Stimulated activated CD4-positive, alpha-beta T cell treated with anti-CD3 and anti-CD28 coated beads, Interleukin-1b, Interleukin-23, amount 100 ng/mL, for 24 hours (primary cell): ENCODE measurements around the gene UBA6.
"Not testable (repeated sequence)": the region's sequence is repeated elsewhere in the genome, so short reads cannot be mapped to it uniquely, and the experiment has no call there.

ENCODE experiments used
- DNase-seq, 4 experiments: peaks; one replicate each; pipeline ENCODE4 v3.0.0-alpha.2; 2020; ENCODE audit warnings: low read depth in 4 of 4, low spot score in 1 of 4

Gene UBA6

GRCh38 chr4:67700738-67701516 is at the start of gene UBA6:
Gene UBA6, minus strand, starts transcription at chr4:67701155. Its CDS starts 36 bp downstream, at chr4:67701119.
- DNase-seq, result peak; percentile 91 to 95 (median 94)

- no peak for DNase-seq
These were observed 49.7 kb upstream of the UBA6 start for GRCh38 chr4:67750691-67751090.

DNA sequence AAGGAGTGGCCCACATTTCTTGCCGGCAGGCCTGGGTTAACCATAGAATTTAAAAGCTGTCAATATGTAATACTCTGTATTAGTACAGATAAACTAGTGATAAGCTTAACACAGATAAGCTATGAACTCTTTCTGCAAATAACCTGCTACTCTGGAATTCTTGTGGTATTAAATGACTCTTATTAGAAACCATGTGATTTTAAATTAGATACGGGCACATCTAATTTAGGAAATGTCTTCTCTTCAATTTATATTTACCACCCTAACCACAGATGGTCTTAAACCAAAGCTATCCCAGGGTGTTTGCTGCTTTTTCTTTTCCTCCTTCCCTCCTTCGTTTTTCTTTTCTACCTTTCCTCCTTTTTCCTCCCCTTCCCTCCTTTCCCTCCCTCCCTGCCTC is 48.3 kb upstream of the UBA6 start:
- no peak for DNase-seq

GRCh38 chr4:67746797-67747495 is 46.0 kb upstream of the UBA6 start:
- DNase-seq, result no peak

DNA sequence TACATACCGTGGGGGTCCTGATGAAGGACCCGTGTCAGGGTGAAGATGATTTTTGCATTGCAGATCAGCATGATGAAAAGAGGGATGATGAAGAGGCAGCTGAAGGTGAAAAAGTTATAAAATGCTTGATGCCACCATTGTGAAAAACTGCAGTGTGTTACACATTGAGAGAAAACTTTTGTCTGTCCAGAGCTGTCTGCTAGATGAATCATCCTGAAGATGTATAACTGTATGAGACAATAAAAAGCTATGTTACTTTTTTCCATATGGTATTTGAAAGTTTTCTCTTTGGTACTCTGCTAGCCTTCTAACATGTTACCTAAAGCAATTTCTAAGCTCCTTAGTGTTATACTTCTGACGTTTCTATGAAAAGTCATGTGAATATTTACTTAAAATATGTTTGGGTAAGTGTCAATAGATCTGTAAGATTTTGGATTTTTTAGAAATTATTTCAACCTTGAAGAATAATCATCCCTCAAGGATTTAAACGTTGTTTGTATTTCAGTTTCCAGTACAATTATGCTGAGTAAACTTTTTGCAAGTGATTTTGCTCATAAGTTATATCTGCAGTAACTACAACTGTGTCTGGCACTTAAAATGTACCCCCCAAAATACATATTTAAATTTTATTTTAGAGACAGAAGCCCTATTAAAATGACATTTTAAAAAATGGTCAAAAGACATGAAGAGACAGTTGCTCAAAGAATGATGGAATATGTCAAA is 43.8 kb upstream of the UBA6 start:
- DNase-seq, result no peak

DNA sequence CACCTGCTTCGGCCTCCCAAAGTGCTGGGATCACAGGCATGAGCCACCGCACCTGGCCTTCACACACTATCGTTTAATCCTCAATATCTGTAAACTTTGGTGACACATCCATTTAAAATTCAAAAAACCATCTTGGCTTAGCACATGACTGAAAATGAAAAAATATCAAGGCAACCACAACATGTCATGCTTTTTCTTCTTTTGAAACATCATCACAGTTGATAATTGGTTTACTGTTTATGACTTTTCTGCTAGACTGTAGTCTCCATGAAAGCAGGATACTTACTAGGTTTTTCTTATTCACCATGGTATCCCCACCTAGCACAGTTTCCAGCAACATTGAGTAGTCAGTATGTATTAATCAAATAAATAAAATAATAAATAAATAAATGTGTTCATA is 42.2 kb upstream of the UBA6 start:
- no peak for DNase-seq

- DNase-seq, result no peak
These were observed 35.3 kb upstream of the UBA6 start for GRCh38 chr4:67736262-67736661.

DNA sequence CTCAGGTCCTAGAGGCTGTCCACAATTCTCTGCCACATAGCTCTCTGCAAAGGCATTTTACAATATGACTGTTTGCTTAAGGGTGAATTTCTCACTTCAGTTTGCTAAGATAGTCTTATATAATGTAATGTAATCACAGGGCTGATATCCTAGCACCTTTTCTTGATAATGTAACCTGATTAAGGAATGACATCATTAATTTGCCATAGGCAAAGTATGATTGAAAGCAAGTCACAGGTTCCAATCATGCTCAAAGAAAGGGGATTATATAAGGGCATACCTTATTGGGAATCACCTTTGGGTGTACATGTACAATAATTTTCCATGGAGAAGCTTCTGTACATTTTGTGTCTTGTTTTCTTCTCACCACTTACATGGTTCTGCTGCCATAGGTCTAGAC is 34.4 kb upstream of the UBA6 start:
- DNase-seq, result no peak

DNA sequence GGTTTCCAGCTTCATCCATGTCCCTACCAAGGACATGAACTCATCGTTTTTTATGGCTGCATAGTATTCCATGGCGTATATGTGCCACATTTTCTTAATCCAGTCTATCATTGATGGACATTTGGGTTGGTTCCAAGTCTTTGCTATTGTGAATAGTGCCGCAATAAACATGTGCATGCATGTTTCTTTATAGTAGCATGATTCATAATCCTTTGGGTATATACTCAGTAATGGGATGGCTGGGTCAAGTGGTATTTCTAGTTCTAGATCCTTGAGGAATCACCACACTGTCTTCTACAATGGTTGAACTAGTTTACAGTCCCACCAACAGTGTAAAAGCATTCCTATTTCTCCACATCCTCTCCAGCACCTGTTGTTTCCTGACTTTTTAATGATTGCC is 29.6 kb upstream of the UBA6 start:
- DNase-seq, result not testable (repeated sequence)

- DNase-seq, result no peak
These were observed 26.3 kb upstream of the UBA6 start for GRCh38 chr4:67727124-67727850.

GRCh38 chr4:67725981-67726380 is 25.0 kb upstream of the UBA6 start:
- DNase-seq, result no peak

DNA sequence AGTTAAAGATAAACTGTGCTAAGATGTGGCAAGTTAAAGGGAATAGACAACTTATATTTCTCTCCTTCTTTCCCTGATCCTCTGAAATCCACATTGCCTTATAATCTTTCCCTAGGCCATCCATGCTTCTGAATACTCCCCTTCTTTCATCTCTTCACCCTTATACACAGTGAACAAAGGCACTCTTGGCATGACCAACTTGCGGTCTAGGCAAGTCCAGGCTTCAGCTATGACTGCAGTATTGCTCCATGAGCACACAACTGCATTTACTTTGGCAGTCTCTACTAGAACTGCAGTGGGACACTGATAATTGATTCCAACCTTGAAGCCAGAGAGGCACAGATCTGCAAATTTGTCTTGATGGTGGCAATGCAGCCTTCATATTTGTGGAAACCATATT is 24.2 kb upstream of the UBA6 start:
- DNase-seq, result no peak

- DNase-seq, result no peak
These were observed 23.0 kb upstream of the UBA6 start for GRCh38 chr4:67723949-67724348.

GRCh38 chr4:67723341-67723740 is 22.4 kb upstream of the UBA6 start:
- no peak for DNase-seq

GRCh38 chr4:67721770-67722597 is 21.0 kb upstream of the UBA6 start:
- no peak for DNase-seq

DNA sequence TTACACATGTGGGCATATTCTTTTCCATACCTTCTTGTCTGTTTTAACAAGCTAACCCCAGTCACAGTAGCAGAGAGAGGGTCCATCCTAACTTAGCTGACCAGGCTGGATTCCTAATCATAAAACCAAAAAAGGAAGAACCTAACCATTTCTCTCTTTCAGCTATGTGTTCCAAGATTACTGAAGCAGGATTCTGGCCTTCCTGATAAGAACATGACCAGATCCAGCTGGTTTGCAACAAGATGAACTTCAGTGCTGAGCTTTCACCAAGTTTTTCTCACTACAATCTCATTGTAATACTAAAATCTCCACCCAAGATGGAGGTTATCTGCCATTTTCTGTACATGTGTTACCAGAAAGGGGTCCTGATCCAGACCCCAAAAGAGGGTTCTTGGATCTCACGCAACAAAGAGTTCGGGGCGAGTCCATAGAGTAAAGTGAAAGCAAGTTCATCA is 20.4 kb upstream of the UBA6 start:
- DNase-seq, result no peak

DNA sequence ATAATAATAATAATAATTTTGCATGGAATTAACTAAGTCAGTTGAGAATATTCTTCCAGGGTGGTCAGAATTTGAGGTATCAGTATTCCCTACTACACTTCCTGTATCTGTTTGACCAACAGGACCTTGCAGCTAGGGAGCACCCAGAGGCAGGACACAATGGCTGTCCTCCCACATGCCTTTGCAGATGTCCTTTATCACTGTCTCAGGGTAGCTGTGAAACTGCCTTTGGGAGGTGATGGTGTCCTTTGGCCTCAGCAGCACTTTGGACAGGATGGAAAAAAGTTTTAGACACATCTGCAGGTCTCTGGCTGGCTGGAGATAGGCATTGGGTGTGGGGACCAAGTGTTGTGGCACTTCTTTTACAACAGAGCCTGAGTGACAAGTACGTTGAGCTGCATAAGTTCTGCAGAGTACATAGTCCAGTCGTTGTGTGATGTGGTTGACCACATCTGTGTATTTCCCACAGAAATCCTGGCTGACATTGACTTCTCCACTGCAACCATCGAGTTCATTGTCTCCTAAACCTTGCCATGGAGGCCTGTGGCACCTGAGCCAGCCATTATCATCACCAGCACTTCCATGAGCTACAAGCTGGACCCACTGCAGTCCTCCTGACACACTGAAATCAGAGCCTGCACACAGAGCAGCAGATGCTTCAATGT is 19.1 kb upstream of the UBA6 start:
- no peak for DNase-seq

GRCh38 chr4:67718848-67719247 is 17.9 kb upstream of the UBA6 start:
- no peak for DNase-seq

DNA sequence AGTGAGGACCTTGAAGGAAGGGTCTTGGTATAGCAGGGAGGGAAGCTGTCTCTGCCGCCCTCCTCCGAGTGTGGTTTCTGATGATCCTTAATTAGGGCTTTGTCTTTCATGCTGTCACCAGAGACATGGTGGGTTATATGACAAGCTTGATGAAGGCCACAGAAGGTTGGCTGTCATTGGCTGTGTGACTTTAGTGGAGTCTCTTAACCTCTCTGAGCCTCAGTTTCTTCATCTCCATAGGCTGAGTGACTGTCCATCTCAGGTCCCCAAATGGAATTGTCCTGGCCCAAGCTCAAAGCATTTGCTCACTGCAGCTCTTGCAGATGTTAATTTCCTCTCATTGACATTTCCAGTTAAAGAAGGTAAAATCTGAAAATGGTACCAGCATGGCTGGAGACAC is 16.6 kb upstream of the UBA6 start:
- no peak for DNase-seq

DNA sequence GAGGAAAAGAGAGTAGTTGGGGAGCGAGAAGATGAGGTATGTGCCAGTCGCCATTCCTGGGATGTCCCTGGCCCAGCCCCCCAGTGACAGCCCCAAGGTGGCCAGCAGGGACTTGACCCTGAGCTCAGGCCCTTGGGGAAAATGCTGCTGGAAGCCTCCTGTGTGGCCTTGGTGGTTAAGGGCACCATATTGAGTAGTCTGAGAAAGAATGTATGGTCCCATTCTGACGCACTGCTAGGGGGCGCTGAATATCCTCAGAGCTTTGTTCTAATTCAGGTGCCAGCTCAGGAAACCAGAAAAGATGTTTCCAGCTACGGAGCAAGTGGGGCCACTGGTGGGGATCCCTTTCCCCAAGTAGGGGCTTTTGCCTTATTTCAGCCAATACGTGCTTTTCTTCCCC is 14.0 kb upstream of the UBA6 start:
- no peak for DNase-seq
